ENCODE data around the gene CAMSAP3. TPM values are rescaled to one million over a fixed set of nuclear protein-coding genes. Genes with fewer than 3 reads are reported as not detected.

The CAMSAP3 gene
- total RNA-seq, 1 donor, result not detected

DNA sequence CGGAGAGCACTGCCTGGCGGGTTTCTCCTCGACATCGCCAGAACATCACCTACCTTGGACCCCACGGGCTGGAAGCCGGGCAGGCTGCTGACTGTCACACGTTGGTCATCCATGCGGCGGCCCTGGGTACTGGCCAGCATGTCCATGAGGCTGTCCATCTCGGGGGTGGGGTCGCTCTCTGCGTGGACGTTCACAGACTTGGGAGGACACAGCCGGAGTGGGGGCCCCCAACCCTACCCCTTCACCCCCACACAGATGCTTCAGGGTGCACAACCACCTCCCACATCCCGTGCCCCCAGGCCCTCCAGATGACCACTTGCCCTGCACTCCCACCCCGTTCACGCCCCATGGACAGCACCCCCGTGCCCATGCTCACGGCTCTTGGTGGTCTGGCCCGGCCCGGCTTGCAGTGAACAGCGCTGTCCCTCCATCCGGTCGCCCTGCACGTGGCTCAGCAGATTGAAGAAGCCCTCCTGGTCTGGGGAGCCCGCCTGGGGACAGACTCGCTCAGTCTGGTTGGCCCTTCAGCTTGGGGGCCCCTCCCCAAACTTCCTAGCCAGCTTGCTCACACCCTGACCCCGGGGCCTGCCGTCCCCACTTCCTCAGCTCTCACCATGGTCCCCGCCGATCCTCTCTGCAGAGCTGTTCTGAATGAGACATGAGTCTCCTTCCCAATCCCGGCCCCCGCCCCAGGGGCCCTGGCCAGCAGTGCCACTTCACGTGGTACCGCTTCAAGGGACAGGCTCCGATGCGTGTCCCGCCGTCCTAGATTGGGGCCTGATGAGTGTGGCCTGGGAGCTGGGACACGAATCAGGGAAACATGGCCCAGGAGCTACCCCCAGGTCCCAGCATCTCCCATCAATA, 36.9 kb downstream of the CAMSAP3 start:
- TF ChIP-seq, protein P1, sequence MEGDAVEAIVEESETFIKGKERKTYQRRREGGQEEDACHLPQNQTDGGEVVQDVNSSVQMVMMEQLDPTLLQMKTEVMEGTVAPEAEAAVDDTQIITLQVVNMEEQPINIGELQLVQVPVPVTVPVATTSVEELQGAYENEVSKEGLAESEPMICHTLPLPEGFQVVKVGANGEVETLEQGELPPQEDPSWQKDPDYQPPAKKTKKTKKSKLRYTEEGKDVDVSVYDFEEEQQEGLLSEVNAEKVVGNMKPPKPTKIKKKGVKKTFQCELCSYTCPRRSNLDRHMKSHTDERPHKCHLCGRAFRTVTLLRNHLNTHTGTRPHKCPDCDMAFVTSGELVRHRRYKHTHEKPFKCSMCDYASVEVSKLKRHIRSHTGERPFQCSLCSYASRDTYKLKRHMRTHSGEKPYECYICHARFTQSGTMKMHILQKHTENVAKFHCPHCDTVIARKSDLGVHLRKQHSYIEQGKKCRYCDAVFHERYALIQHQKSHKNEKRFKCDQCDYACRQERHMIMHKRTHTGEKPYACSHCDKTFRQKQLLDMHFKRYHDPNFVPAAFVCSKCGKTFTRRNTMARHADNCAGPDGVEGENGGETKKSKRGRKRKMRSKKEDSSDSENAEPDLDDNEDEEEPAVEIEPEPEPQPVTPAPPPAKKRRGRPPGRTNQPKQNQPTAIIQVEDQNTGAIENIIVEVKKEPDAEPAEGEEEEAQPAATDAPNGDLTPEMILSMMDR (IDR thresholded peaks at IDR 0.05; ENCODE audit: insufficient read depth, low read length), result no peak
- no peak for DNase-seq (ENCODE audit: low read depth)

DNA sequence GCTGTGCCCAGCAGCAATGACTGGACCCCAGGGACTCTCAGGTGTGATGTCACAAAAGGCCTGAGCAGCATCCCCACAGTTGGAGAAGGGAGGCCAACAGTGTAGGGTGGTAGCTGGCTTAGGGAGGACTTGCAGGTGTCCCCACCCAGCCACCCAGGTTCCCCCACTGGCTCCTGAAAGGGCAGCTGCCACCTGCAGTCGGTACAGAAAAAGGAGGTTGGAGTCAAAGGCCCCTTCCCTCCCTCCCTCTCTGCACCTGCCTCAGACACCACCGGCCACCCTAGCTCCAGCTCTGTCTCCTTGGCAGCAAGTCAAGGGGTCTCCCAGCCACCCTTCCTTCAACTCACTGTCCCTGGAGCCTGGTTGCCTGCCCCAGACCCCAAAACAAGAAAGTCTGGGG, 38.0 kb downstream of the CAMSAP3 start, which contains the start of gene PCP2:
Gene PCP2, minus strand, starts transcription at position 22 of the 400 bp plus-strand sequence. CDS start 262 bp downstream, outside the sequence.
- H3K4me3 ChIP-seq (ENCODE audit: low read depth, low read length), result no peak within 1 kb of the TSS
- DNase-seq (ENCODE audit: low read depth), result no peak
- TF ChIP-seq, protein P1 (IDR thresholded peaks at IDR 0.05; ENCODE audit: insufficient read depth, low read length), result no peak

More for the DNA sequence above, 36.9 kb downstream of the CAMSAP3 start:
- no peak overlapping the region for H3K4me3 ChIP-seq (ENCODE audit: low read depth, low read length)

DNA sequence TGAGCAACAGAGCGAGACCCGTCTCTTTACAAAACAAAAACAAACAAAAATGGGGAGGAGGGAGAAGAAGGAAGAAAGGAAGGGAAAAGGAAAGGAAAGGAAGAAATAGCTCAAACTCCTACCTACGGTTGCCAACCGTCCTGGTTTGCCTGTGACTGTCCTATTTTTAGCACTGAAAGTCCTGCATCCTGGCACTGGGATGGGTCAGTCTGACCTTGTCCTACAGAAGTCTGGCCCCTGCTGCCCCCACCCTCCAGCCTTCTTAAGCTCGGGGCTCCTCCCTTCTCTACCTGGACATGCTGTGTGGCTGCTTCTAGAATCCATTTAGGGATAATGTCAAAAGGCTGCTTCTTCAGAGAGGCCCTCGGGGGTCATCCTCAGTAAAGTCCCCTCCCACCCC, 40.0 kb downstream of the CAMSAP3 start:
- no peak for DNase-seq (ENCODE audit: low read depth)
- no peak overlapping the region for H3K4me3 ChIP-seq (ENCODE audit: low read depth, low read length)
- TF ChIP-seq, protein P1 (IDR thresholded peaks at IDR 0.05; ENCODE audit: insufficient read depth, low read length), result no peak

DNA sequence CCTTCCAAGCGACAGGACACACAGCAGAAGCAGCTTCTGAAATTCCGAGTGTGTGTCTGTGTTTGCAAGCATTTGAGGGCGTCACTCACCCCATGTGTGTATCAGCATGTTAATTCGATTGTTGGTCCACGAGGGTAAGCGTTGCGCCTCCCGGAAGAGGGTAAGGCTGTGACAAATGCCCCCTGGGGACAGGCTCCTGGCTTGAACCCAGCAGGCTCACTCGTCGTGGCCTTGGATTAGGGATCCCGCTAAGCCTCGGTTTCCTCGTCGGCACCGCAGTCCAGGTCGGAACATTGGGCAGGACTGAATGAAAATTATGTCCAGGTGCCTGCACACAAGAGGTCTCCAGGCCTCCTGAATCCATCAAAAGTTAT, 40.6 kb downstream of the CAMSAP3 start:
- DNase-seq (ENCODE audit: low read depth), result no peak
- TF ChIP-seq, protein P1 (IDR thresholded peaks at IDR 0.05; ENCODE audit: insufficient read depth, low read length), result no peak
- no peak overlapping the region for H3K4me3 ChIP-seq (ENCODE audit: low read depth, low read length)

DNA sequence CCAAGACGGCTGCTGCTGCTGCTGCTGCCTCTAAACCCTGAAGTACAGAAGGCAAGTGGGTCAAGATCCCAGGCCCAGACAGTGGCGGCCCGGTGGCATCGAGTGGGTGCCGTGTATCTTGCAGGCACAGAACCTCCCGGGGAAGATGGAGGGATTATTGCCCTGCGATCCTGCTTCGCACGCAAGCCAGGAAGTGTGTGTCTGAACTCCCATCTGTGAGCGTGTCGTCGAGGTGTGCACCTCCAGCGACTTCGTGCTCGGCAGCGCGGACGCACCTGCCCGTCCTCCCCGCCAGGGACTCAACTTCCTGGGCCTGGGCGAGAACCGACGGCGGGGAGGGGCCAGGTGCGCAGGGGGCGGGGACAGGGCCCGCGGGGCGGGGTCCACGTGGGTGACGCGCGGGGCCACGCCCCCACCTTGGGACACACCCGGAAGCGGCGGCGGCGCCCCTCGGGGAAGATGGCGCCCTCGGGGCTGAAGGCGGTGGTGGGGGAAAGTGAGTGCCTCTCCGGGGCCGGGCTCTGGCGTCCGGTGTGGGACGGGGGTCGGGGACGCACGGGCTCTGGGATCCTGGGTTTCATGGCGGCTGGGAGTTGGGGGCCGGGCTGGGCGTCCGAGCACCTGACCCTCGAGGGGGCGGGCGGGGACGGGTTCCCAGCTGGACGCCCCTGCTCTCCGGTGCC, 41.2 kb downstream of the CAMSAP3 start, which contains the start of gene STXBP2:
Gene STXBP2, plus strand, starts transcription at position 420 of the 683 bp plus-strand sequence. Its CDS starts 40 bp downstream, at position 460.
- DNase-seq (ENCODE audit: low read depth), result no peak
- peak within 1 kb of the TSS; percentile 49 for H3K4me3 ChIP-seq (ENCODE audit: low read depth, low read length)
- TF ChIP-seq, protein P1 (IDR thresholded peaks at IDR 0.05; ENCODE audit: insufficient read depth, low read length), result no peak

DNA sequence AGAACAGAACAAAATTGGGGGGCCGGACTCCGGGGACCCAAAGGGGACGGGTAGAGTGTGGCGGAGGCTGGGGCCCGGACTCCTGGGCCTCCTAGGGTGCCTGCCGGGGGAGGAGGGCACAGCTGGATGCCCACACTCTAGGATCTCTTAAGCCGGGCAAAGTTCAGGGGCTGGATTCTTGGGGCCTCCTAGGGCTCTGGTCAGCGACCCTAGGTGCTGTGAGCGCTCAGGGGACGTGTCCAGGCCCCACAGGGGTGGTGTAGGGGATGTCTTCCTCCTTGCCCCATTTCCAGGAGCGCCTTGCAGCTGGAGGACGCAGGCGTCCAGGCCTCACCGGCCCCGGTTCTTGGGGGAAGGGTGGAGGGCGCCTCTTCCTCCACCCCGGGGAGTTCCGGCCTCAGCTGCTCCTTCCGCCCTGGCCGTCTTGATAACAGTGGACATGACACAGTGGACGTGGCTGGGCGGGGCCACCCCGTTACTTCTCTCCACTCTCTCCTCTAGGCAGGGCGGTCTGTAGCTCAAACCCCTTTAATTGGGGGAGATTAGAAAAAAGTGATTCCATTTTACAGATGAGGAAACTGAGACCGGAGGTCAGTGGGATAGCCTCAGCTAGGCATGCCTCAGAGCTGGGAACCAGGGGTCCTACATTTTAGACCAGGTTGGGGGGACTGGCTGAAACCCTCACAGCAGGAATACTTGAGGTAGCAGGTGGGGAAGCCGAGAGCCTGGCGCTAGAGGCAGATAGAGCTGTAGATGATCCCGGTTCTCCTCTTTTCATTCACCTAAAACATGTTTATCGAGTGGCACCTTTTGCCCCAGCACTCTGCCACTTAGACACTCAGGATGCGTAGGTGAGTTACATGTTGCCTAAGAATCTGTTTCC, 42.0 kb downstream of the CAMSAP3 start:
- peak overlapping the region; percentile 48 for H3K4me3 ChIP-seq (ENCODE audit: low read depth, low read length)
- TF ChIP-seq, protein P1 (IDR thresholded peaks at IDR 0.05; ENCODE audit: insufficient read depth, low read length), result no peak

More for the DNA sequence above, 42.0 kb downstream of the CAMSAP3 start:
- DNase-seq (ENCODE audit: low read depth), result no peak

Measured in fibroblast of the aortic adventitia (primary cell).